NAMALWA (cell line): ENCODE measurements around the gene DNAI2.

Experiments used
- DNase-seq: peaks from one replicate; pipeline ENCODE4 v3.0.0-alpha.2; 2015; ENCODE audit warnings: low spot score

The DNAI2 gene

GRCh38 chr17:74305865-74306654, 32.0 kb downstream of the DNAI2 start:
- peak; percentile 8 for DNase-seq

- DNase-seq = no peak
Observed at GRCh38 chr17:74307984-74308773, 34.1 kb downstream of the DNAI2 start.

GRCh38 chr17:74309902-74310301, 35.9 kb downstream of the DNAI2 start:
- no peak for DNase-seq

GRCh38 chr17:74314877-74315276, 40.8 kb downstream of the DNAI2 start:
- DNase-seq = no peak

GRCh38 chr17:74316220-74316619, 42.2 kb downstream of the DNAI2 start:
- DNase-seq = no peak

- DNase-seq = no peak
Observed at GRCh38 chr17:74317071-74317470, 43.0 kb downstream of the DNAI2 start.

DNA sequence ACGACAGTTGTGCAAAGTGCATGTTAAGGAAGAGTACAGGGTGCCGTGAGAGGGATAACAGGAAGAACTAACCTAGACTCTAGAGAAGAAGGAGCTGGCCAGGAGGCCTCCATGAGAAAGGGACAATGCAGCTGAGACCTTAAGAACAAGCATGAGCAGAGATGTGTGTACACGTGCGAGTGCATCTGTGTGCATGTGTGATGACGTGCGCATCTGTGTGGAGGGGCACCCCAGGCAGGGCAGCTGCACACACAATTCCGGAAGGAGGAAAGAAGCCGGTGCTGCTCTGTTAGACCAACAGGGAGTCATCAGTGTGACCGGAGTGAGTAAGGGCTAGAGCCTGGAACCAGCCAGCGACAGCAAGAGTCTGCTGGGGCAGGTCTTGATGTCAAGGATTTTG, 44.4 kb downstream of the DNAI2 start:
- DNase-seq = no peak

- no peak for DNase-seq
Observed at GRCh38 chr17:74324521-74324920, 50.5 kb downstream of the DNAI2 start.

GRCh38 chr17:74325376-74325742, 51.3 kb downstream of the DNAI2 start:
- no peak for DNase-seq

- no peak for DNase-seq
Observed at GRCh38 chr17:74325743-74326379, 51.8 kb downstream of the DNAI2 start, which contains the start of gene KIF19. TSS of gene KIF19 (plus strand) at chr17:74326226. CDS start at chr17:74326350, 124 bp downstream.

GRCh38 chr17:74326506-74326905, 52.5 kb downstream of the DNAI2 start:
- no peak for DNase-seq

DNA sequence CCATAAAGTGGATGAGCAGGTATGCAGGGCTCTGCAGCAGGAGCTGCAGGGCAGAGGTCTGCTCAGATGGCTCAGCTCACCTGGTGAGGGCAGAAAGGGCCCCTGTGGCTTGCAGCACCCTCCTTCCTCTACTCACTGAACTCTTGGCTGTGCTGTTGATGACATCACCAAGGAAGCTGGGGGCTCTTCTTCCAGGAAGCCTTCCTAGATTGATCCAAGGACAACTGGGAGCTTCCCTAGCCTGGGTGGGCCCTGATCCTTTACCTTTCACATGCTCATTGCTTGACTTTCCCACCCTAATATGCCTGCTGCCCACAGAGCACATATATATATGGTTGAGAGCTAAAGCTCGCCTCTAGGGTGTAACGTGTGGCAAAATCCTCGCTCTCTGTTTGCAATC, 54.5 kb downstream of the DNAI2 start:
- no peak for DNase-seq

DNA sequence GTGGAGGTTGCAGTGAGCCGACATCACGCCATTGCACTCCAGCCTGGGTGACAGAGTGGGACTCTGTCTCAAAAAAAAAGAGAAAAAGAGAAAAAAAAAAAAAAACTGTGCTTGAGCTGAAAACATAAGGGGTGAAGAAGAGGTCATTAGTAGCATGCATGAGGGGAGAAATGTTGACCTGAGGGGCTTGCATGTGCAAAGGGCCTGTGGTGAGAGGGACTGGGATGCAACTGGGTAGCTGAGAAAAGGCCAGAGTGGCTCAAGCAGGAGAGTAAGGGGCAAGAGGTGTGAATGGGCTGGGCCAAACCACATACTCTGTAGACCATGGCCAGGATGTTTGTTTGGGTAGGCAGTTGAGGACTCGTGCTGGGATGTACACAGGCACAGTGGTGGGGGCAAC, 55.3 kb downstream of the DNAI2 start:
- DNase-seq = no peak

GRCh38 chr17:74330446-74330845, 56.4 kb downstream of the DNAI2 start:
- no peak for DNase-seq

- DNase-seq = no peak
Observed at GRCh38 chr17:74332017-74332650, 58.1 kb downstream of the DNAI2 start.

- peak; percentile 31 for DNase-seq
Observed at GRCh38 chr17:74332763-74333283, 58.8 kb downstream of the DNAI2 start.

GRCh38 chr17:74334393-74335039, 60.5 kb downstream of the DNAI2 start:
- DNase-seq = no peak

GRCh38 chr17:74335529-74336062, 61.6 kb downstream of the DNAI2 start:
- DNase-seq = no peak

DNA sequence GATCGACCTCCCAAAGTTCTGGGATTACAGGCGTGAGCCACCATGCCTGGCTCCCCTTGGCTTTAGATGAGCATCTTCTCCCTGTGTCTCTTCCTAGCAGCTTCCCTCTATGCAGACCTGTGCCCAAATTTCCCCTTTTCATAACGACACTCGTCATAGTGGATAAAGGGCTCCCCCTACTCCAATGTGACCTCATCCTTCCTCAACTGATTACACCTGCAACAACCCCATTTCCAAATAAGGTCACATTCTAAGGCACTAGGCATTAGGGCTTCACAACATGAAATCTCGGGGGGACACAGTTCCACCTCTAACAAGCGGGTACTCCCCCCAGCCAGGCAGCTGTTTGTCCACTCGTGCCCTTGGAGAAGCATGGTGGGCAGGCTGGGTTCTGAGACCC, 62.3 kb downstream of the DNAI2 start:
- no peak for DNase-seq

DNA sequence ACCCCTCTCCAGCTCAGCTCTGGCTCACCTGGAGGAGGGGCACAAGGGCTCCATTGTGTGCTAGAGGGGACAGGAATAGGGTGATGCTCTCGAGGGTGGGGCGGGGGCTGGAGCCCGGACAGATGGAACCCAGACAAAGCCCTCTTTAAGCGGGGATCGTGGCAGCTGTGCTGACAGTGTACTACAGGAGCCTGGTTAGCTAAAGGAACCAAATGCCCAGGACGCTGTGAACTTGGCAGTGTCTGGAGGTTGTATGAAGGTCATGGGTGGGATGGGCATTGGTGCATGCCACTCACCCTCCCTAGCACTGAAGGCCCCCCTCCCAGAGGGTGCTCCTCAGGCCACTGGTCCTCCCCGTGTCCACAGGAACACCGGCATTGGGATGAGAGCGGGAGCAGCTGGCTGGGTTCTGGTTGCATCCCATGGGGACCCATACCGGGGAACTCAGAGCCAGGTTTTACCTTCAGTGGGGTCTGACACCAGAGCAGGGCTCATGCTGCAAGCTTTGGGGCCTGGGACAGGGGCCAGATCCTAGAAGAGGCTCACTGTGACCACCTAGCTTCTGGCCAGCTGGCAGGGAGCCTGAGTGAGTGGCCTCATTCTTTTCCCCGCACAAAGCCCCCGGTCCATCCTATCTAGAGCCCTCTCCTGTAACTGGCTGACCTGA, 63.9 kb downstream of the DNAI2 start:
- no peak for DNase-seq
